ENCODE measurements around the gene NMD3.

GRCh38 chr3:161263057-161263456 is 41.9 kb downstream of the NMD3 start:
- TF ChIP-seq POLR2A (IDR thresholded peaks at IDR 0.05; ENCODE audit: low read length), result no peak
- no peak for TF ChIP-seq MYC (IDR thresholded peaks at IDR 0.05; ENCODE audit: borderline replicate concordance, low read length)
- TF ChIP-seq RNF2 (IDR thresholded peaks at IDR 0.05; ENCODE audit: borderline replicate concordance, low read depth), result no peak
- TF ChIP-seq, protein P1, sequence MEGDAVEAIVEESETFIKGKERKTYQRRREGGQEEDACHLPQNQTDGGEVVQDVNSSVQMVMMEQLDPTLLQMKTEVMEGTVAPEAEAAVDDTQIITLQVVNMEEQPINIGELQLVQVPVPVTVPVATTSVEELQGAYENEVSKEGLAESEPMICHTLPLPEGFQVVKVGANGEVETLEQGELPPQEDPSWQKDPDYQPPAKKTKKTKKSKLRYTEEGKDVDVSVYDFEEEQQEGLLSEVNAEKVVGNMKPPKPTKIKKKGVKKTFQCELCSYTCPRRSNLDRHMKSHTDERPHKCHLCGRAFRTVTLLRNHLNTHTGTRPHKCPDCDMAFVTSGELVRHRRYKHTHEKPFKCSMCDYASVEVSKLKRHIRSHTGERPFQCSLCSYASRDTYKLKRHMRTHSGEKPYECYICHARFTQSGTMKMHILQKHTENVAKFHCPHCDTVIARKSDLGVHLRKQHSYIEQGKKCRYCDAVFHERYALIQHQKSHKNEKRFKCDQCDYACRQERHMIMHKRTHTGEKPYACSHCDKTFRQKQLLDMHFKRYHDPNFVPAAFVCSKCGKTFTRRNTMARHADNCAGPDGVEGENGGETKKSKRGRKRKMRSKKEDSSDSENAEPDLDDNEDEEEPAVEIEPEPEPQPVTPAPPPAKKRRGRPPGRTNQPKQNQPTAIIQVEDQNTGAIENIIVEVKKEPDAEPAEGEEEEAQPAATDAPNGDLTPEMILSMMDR (IDR thresholded peaks at IDR 0.05), result no peak
